Measurements from ENCODE around the gene ITM2B.
A peak's percentile ranks its signal among the peaks of the same experiment; 100 is the strongest.
"Not testable (repeated sequence)": the region's sequence is repeated elsewhere in the genome, so short reads cannot be mapped to it uniquely, and the experiment has no call there.

ITM2B gene

DNA sequence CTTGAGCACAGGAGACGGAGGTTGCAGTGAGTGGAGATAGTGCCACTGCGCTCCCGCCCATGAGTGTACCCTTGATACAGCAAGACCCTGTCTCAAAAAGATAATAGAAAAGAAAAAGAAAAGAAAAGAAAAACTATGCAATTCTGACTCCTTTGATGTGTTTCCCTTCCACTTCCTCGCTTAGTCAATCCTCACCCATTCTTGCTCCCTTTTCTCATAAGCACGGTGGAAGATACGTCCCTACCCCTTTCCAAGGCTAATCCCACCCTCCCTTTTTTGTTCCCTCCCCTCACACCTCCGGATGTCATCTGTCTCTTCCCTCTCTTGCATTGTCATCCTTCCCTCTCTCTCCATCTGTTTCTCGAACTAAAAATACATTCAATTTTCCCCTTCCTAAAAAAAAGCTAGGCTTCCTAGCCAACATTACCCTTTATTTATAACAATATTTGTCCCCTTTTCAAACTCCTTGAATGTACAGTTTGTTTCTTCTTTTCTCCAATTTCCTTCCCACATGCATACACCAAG lies 40.5 kb upstream of the ITM2B start:
- no peak for DNase-seq (ENCODE audit: low read depth)
- TF ChIP-seq, protein P1, sequence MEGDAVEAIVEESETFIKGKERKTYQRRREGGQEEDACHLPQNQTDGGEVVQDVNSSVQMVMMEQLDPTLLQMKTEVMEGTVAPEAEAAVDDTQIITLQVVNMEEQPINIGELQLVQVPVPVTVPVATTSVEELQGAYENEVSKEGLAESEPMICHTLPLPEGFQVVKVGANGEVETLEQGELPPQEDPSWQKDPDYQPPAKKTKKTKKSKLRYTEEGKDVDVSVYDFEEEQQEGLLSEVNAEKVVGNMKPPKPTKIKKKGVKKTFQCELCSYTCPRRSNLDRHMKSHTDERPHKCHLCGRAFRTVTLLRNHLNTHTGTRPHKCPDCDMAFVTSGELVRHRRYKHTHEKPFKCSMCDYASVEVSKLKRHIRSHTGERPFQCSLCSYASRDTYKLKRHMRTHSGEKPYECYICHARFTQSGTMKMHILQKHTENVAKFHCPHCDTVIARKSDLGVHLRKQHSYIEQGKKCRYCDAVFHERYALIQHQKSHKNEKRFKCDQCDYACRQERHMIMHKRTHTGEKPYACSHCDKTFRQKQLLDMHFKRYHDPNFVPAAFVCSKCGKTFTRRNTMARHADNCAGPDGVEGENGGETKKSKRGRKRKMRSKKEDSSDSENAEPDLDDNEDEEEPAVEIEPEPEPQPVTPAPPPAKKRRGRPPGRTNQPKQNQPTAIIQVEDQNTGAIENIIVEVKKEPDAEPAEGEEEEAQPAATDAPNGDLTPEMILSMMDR (IDR thresholded peaks at IDR 0.05; ENCODE audit: insufficient read depth, low read depth, low read length, missing control alignments), result no peak
- H3K4me3 ChIP-seq (ENCODE audit: low read length), result no peak overlapping the region

DNA sequence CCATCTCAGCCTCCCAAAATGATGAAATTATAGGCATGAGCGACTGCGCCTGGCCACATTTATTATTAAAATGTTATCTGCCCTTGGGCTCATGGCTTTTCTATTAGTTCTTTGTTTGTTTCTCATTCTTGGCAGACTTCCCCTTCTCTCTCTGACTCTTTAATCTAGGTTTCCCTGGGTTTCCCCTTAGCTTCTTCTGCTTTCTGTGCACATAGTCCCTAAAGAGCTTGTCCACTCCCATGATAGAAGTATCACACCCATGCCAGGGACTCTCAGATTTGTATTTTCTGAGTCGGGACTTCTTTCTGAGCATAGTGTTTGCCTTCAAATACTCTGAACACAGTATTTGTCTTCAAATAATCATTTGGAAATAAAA lies 38.6 kb upstream of the ITM2B start:
- TF ChIP-seq, protein P1 (IDR thresholded peaks at IDR 0.05; ENCODE audit: insufficient read depth, low read depth, low read length, missing control alignments), result no peak

DNA sequence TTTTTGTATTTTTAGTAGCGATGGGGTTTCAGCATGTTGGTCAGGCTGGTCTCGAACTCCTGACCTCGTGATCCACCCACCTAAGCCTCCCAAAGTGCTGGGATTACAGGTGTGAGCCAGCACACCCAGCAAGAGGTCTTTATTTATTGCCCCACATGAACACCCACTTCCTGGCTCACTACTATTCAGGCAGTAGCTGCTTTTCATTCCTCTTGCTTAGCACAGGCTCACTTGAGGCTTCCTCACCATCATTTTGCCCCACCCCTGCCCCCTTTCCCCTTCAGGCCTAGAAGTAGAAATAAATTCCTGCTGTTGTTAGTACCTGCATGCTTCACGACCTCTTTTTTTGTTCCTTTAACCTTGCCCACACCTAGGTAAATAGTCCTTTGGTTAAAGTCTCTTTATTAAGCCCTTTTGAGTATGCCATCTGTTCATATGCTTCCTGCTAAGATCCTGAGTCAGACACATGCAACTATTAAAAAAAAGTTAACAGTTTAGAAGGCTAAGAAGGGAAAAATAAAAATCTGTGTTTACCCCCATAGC lies 33.5 kb upstream of the ITM2B start:
- no peak overlapping the region for H3K4me3 ChIP-seq (ENCODE audit: low read length)
- TF ChIP-seq, protein P1 (IDR thresholded peaks at IDR 0.05; ENCODE audit: insufficient read depth, low read depth, low read length, missing control alignments), result no peak
- DNase-seq (ENCODE audit: low read depth), result no peak

More for the DNA sequence above, 38.6 kb upstream of the ITM2B start:
- no peak overlapping the region for H3K4me3 ChIP-seq (ENCODE audit: low read length)
- DNase-seq (ENCODE audit: low read depth), result peak; percentile 59

DNA sequence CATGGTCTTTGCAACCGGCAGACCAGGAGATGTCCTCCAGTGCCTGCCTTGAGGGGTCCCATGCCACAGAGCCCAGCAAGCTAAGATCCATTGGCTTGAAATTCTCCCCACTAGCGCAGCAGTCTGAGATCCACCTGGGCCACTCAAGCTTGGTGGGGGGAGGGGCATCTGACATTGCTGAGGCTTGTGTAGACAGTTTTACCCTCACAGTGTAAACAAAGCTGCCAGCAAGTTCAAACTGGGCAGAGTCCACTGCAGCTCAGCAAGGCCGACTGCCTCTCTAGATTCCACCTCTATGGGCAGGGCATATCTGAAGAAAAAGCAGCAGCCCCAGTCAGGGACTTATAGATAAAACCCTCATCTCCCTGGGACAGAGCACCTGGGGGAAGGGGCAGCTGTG lies 32.0 kb upstream of the ITM2B start:
- TF ChIP-seq, protein P1 (IDR thresholded peaks at IDR 0.05; ENCODE audit: insufficient read depth, low read depth, low read length, missing control alignments), result no peak
- H3K4me3 ChIP-seq (ENCODE audit: low read length), result no peak overlapping the region
- DNase-seq (ENCODE audit: low read depth), result no peak

DNA sequence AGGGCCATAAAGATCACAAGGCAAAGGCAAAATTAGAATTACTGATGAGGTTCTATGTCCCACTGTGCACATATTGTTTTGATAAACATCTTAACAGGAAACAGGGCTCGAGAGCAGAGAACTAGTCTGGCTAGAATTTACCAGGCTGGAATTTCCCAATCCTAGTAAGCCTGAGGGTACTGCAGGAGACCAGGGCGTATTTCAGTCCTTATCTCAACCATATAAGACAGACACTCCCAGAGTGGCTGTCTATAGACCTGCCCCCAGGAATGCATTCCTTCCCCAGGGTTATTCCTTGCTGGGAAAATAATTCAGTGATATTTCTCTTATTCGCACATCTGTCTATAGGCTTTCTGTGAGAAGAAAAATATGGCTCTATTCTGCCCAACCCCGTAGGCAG lies 25.8 kb upstream of the ITM2B start:
- DNase-seq (ENCODE audit: low read depth), result peak; percentile 25
- not testable (repeated sequence) for H3K4me3 ChIP-seq (ENCODE audit: low read length)

DNA sequence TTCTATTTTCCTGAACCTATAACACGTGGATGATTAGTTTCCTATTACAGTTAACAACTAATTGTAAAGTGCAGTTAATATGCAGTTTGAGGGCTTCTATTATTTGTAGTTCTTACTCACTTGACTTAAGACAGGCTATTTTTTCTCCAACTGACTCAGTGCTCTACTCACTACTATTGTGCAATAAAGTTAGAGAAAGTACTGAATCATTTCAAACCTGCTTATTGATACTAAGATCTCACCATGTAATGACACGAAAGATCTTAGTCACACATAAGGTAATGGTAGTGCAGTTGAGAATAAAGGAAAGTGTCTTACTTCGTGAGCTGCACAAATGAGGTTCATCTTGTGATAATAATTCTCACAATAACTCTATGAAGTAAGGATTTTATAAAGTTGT lies 22.8 kb upstream of the ITM2B start:
- peak; percentile 97 for DNase-seq (ENCODE audit: low read depth)
- TF ChIP-seq, protein P1 (IDR thresholded peaks at IDR 0.05; ENCODE audit: insufficient read depth, low read depth, low read length, missing control alignments), result no peak
- H3K4me3 ChIP-seq (ENCODE audit: low read length), result no peak overlapping the region

DNA sequence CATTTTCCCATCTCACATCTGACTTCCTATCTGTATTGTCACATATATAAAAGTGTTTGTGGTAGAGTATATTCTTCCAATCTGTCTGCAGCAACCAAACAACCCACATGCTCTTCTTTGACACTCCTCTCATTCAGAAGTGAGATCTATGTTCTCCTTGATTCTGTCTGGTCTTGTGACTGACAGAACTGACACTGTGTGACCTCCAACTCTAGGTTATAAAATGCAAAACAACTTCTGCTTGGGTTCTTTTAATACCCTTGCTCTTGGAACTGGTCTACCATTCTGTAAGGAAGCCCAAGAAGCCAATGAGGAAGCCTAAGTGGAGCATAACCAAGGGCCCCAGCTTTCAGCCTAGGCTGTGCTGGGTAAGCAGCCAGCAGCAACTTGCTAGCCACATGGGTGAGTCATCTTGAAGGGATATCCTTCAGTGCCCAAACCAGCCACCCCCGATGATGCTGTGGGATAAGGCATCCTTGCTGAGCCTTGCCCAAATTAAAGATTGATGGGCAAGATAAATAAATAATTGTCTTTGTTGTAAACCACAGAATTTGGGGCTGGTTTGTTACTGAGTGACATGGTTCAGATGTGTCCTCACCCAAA lies 18.4 kb upstream of the ITM2B start:
- TF ChIP-seq, protein P1 (IDR thresholded peaks at IDR 0.05; ENCODE audit: insufficient read depth, low read depth, low read length, missing control alignments), result no peak
- no peak overlapping the region for H3K4me3 ChIP-seq (ENCODE audit: low read length)
- peak; percentile 36 for DNase-seq (ENCODE audit: low read depth)

DNA sequence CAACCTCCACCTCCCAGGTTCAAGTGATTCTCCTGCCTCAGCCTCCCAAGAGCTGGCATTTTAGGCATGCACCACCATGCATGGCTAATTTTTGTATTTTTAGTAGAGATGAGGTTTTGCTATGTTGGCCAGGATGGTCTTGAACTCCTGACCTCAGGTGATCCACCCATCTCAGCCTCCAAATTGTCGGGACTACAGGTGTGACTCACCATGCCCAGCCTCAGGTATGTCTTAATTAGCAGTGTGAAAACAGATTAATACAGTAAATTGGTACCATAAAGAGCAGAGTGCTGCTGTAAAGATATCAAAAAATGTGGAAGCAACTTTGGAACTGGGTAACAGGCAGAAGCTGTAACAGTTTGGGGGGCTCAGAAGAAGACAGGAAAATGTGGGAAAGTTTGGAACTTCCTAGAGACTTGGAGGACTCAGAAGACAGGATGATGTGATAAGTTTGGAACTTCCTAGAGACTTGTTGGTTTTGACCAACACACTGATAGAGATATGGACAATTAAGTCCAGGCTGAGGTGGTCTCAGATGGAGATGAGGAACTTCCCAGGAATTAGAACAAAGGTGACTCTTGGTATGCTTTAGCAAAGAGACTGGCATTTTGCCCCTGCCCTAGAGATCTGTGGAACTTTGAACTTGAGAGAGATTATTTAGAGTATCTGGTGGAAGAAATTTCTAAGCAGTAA lies 17.3 kb upstream of the ITM2B start:
- DNase-seq (ENCODE audit: low read depth); H3K4me3 ChIP-seq (ENCODE audit: low read length): not testable (repeated sequence)

All from epithelial cell of esophagus (primary cell).